VCaP (cell line): ENCODE results near the gene COPS3.
"Not testable (repeated sequence)": the region's sequence is repeated elsewhere in the genome, so short reads cannot be mapped to it uniquely, and the experiment has no call there.

ENCODE experiments used
- H3K27ac ChIP-seq: fragments of 450-650 bp; 2 replicates; pipeline ENCODE4 v1.5.1; 2017
- CTCF ChIP-seq: fragments of 450-650 bp; conservative IDR thresholded peaks from 2 replicates; pipeline ENCODE4 v1.5.1; 2017; ENCODE audit warnings: mild to moderate bottlenecking, moderate library complexity

The COPS3 gene

GRCh38 chr17:17313350-17313991 lies 32.4 kb upstream of the COPS3 start:
- peak overlapping the region; percentile 62 for H3K27ac ChIP-seq
- peak; percentile 72 for TF ChIP-seq CTCF

GRCh38 chr17:17309356-17309755 lies 28.3 kb upstream of the COPS3 start:
- no peak overlapping the region for H3K27ac ChIP-seq
- no peak for TF ChIP-seq CTCF

DNA sequence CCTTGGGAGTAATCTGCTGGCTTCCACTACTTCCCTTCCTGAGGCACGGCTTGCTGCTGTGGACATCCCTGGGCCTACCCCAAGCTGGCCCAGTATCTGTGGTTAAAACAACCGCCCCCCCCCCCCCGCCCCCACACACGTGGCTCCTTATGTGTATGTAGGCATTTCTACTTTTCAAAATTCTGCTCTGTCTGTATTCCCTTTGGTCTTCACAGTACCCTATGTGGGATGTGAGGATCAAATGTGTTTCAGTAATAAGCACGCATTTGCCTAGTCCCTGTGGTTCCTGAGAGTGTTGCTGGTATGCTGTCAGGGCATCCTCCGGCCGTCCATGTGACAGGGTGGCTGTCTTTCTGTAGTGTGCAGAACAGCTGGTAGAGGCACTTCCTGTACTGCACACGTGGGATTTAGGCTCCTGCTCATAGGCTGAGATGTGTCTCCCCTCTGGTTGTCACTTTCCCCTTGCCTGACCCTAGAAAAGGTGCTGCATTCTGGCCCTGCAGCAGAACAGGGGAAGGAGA lies 24.3 kb upstream of the COPS3 start:
- no peak overlapping the region for H3K27ac ChIP-seq
- TF ChIP-seq CTCF, result no peak

- H3K27ac ChIP-seq, result peak overlapping the region; percentile 86; the same call in 1 of the 2 replicates
- TF ChIP-seq CTCF, result no peak
These were observed 23.5 kb upstream of the COPS3 start for GRCh38 chr17:17304521-17304985.

- H3K27ac ChIP-seq, result peak overlapping the region; percentile 86
- no peak for TF ChIP-seq CTCF
These were observed 22.9 kb upstream of the COPS3 start for GRCh38 chr17:17303847-17304490.

- H3K27ac ChIP-seq, result peak within 1 kb of the TSS; percentile 86
- TF ChIP-seq CTCF, result no peak
These were observed 22.2 kb upstream of the COPS3 start, which contains the start of gene NT5M for GRCh38 chr17:17303010-17303846. TSS of gene NT5M (plus strand) at chr17:17303373. CDS start at chr17:17303551, 178 bp downstream.

GRCh38 chr17:17301659-17302058 lies 20.6 kb upstream of the COPS3 start:
- H3K27ac ChIP-seq, result not testable (repeated sequence)
